HG03565 (cell line): Measurements from ENCODE around the gene DFFA.
"Not testable (repeated sequence)": the region's sequence is repeated elsewhere in the genome, so short reads cannot be mapped to it uniquely, and the experiment has no call there.

Source experiments
- ATAC-seq: cut with Tn5 transposase; IDR thresholded peaks from one replicate; pipeline ENCODE4 v1.9.1; 2021; ENCODE audit warnings: mild to moderate bottlenecking, moderate library complexity; ENCODE audit not compliant: unreplicated experiment

The DFFA gene

DNA sequence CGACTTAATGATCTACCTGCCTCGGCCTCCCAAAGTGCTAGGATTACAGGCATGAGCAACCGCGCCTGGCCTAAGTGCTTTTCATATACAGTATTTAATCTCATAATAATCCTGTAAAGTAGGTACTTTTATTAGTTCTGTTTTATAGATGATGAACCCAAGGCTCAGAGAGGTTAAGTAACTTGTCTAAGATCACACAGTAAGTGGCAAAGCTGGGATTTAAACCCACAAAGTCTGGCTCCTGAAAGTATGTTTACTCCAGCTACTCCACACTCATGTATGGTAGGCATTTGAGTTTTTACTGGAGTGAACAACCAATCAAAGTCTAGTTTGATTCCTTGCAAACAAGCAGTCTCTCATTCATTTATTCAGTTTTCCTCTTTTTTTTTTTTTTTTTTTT lies 2.3 kb downstream of the DFFA start:
- no peak for ATAC-seq

- no peak for ATAC-seq
Observed at GRCh38 chr1:10467078-10467477, 5.3 kb downstream of the DFFA start.

DNA sequence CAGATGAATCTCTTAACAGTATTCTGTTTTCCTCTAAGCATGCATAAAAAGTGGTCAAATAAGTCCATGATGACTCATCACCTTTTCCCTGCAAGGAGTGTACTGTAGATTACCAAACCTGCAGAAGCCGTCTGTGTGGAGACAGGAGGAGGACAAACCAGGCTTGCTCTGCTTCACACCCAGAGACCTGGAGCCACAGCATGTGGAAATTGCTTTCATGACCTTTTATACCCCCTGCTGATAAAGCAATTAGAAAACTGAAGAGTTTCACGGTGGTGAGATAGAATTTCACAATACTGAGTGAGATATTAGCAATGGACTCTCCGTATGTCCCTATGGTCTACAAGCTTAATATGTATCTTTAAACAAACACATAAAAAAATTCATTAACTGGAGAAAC lies 13.1 kb downstream of the DFFA start:
- no peak for ATAC-seq

DNA sequence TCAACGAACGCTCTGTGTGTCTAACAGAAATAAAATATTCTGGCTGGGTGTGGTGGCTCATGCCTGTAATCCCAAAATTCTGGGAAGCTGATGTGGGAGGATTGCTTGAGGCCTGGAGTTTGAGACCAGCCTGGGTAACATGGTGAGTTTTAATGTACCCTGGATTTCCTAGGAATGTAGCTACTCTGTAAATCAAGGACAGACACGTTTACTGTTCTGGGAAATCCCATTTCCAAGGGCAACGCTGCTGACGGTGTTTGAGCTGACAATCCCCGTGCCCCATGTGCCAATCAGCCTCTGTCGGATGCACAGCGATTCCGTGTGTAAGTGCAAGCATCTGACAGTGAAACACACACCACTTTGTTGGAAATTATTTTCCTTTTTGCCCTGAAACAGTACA lies 14.5 kb downstream of the DFFA start:
- ATAC-seq = no peak

DNA sequence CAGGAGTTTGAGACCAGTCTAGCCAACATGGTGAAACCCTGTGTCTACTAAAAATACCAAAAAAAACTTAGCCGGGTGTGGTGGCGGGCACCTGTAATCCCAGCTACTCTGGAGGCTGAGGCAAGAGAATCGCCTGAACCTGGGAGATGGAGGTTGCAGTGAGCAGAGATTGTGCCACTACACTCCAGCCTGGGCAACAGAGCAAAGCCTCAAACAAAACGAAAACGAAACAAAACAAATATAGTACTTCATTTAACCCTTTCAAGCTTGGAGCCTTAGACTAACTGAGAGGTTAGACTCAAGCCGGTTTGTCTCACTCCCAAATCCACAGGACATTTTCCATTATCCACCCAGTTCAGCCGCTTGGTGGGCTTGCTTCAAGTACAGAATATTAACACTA lies 14.9 kb downstream of the DFFA start:
- ATAC-seq = not testable (repeated sequence)

DNA sequence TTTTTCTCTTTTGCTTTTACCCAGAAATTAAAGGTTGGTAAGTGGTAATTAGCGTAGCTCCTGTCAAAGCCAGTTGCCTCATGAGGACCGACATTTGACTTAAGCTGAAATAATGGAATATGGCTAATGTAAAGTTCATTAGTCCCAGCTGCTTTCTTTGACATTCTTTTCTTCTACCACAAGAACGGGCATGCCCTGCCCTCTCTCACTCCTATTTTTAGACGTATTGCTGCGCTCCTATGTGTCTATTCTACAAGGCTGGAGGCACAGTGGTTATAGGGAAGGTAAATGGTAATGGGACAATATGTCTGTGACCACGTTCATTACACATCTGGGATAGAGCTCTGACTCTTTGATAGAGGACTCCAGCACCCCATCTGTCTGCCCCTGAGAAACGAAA lies 15.7 kb downstream of the DFFA start:
- no peak for ATAC-seq

GRCh38 chr1:10456048-10456447 lies 16.3 kb downstream of the DFFA start:
- ATAC-seq = no peak

DNA sequence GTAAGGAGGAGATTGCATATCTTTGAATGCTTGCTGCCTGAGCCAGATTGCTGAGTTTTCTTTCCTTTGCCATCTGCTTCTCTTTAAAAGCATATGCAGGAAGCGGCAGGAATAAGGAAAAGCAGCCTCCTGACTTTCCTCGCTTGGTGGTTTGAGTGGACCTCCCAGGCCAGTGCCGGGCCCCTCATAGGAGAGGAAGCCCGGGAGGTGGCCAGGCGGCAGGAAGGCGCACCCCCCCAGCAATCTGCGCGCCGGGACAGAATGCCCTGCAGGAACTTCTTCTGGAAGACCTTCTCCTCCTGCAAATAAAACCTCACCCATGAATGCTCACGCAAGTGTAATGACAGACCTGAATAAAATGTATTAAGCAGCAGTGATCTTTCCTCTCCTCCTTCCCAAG lies 21.0 kb downstream of the DFFA start:
- ATAC-seq = no peak

GRCh38 chr1:10450836-10451235 lies 21.5 kb downstream of the DFFA start:
- ATAC-seq = no peak

DNA sequence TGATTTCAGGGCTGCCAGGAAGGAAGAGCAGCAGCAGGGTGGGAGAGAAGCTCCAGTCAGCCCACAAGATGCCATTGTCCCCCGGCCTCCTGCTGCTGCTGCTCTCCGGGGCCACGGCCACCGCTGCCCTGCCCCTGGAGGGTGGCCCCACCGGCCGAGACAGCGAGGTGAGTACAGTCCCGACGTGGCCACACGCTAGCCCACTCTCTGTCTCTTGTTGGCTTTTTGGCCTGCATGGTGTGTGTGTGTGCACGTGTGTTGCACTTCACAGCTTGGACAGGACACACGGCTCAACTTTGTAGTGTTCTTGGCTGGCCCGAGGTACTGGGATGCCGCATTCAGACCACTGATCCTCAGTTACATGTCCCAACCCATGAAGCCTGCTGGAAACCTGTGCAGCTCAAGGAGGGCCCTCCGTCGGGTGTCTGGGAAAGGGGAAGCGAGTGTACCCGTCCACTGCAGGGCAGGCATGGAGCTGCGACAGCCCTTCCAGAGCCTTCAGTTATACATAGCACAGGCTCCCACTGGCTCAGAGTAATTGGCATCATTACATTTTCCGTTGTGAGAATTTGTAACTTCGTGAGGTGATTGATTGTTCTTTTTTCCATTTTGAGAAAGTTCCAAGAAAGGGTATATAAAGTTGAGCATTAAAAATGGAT lies 22.0 kb downstream of the DFFA start:
- ATAC-seq = no peak

DNA sequence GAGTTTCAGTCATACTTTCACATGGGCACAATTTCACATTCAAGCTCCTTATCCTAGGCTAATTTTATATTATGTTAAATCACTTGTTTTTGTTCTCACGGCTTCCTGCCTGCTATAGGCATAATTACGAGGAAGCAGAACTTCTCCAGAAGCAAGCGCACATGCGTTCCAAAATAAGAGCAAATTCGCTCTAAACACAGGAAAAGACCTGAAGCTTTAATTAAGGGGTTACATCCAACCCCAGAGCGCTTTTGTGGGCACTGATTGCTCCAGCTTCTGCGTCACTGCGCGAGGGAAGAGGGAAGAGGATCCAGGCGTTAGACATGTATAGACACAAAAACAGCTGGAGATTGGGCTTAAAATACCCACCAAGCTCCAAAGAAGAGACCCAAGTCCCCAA lies 22.6 kb downstream of the DFFA start, which contains the start of gene CORT:
Gene CORT, plus strand, starts transcription at position 281 of the 400 bp plus-strand sequence. CDS start 193 bp downstream, outside the sequence.
- no peak for ATAC-seq

- ATAC-seq = no peak
Observed at GRCh38 chr1:10446790-10447422, 25.4 kb downstream of the DFFA start.

GRCh38 chr1:10444795-10445397 lies 27.4 kb downstream of the DFFA start:
- no peak for ATAC-seq

DNA sequence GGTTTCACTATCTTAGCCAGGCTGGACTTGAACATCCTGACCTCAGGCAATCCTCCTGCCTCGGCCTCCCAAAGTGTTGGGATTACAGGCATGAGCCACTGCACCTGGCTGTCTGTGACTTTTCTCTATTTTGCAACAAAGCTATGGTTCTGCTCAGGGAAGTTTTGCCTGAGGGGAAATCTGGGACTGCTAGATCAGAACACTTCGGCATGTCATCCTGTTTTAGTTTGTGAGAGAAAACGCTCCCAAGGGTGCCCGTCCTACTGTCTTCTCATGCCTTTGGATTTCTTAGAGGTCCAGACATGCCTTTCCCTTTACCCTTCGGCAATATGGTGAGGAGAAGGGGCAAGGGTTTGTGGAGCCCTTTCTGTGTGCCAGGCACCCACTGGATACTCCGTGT lies 28.1 kb downstream of the DFFA start:
- ATAC-seq = no peak

GRCh38 chr1:10440794-10441193 lies 31.5 kb downstream of the DFFA start:
- no peak for ATAC-seq

GRCh38 chr1:10440305-10440704 lies 32.0 kb downstream of the DFFA start:
- no peak for ATAC-seq

DNA sequence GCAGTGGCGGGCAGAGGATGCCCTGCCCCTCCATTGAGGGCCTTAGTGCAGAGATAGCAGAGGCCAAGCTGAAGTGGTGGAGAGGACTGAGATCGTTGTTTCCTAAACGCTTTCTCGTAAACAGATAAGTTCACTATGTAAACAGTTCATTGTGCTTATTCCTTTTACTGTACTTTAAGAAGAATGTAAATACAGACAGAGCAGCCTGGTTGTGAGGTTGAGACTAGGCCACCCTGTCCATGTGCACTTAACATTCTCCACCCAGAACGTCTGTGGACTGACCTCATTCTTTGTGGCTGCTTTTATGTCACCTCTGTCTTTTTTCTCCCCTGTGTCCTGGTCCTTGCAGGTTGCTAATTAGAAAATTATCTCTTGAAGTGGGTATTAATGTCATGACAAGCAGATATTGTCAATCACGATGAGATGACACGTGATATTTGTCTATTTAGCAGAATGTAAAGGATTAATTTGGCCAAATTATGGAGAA lies 33.6 kb downstream of the DFFA start:
- ATAC-seq = no peak

DNA sequence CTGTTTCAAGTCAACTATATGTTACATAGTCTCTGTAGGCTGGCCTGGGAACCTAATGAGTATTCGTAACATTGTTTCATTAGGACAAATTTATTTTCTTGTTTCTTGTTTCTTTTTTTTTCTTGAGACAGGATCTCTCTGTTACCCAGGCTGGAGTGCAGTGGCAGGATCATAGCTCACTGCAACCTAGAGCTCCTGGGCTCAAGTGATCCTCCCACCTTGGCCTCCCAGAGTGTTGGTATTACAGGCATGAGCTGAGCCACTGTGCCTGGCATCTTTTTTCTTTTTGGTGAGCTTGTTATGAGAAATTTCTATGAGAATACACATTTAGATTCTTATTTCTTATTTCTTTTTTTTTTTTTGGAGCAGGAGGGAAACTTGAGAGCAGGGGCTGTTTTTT lies 35.3 kb downstream of the DFFA start:
- no peak for ATAC-seq

DNA sequence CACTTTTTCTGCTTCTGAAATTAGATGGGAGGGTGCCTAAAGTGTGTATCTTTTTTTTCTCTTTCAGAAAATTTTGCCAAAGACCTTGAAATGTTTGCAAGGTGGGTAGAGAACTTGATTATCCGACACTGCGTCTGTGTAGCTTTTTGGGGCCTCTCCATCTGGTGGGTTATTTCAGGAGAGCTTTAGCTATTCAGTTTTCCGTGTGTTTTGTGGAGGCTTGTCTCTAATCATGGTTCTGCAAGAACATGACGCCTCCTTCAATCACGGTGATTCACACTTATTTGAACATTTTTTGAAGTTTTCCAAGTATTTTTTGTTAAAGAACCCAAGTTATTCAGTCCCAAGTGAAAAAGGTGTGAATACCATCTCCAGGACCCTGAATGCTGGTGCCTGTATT lies 37.7 kb downstream of the DFFA start:
- ATAC-seq = no peak

GRCh38 chr1:10433790-10434189 lies 38.5 kb downstream of the DFFA start:
- ATAC-seq = no peak

DNA sequence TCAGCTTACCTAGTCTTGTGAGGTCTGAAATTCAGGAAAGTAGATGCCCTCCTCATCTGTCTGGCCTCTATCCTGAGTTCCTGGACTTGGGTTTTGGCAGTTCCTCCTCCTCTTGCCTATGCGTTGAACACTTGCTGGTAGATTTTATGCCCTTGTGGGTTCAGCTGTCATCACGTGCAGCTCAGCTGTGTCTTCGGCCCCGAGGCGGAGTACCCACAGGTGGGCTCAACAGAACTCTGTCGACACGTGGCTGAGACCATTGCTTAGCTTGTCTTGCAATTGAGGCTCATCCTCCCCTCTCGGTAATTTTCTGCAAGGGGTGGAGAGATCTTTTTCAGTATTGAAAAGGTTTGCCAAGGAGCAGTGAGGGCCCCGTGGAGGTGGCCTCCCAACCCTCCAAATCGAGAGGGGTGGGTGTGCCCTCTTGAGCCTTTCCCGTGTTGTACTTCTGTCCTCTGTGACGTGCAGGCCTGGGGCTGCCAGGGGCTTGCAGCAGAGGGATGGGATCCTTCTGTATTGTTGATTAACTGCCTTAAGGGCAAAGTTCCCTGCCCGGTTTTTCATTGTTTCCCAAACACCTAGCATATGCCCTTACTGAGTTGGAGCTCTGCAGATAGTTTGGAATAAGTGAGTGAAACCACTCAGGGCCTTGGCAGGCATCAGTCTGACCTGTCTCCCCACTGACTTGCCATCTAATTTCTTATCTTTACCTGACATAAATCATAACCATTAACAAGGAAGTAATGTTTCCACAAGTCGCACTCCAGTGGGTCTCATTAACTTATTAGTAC lies 39.2 kb downstream of the DFFA start:
- no peak for ATAC-seq
